ENCODE measurements around the gene GDNF. TPM values are rescaled to one million over a fixed set of nuclear protein-coding genes. Genes with fewer than 3 reads are reported as not detected.

Gene GDNF
- total RNA-seq, 1 donor from 2014 or later = 0.27 TPM

DNA sequence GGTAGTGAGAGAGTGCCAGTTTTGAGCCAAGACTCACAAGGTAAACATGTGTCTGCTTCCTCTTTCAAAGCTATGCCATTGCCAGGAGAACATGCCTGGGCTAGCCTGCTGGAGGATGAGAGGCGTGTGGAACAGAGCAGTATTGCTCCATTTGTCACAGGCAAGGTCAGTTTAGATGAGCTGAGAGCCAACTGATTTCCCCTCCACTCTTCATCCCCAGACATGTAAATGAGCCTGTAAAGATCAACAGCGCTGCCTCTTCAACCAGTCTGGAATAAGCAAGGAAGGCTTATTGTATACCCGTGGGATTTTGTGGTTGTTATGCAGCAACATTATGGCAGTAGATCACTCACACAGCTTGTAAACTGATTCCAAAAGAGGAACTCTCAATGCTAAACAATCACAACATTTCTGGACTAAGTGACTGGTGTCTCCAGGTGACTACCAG is 8.2 kb upstream of the GDNF start:
- Histone ChIP-seq H3K27me3 (ENCODE audit: low read depth) (peaks cover 34% of the 10 kb centered on the region), H3K9me3 (replicated peaks) (no peaks in the 10 kb centered on the region), H3K4me1 (no peaks in the 10 kb centered on the region), H3K27ac (replicated peaks) (no peak overlapping the region), H3K36me3 (no peaks in the 10 kb centered on the region), H3K4me3 (no peak overlapping the region)
- intact Hi-C loops (cut with micrococcal nuclease) = no loop called here
- TF ChIP-seq, protein P1, sequence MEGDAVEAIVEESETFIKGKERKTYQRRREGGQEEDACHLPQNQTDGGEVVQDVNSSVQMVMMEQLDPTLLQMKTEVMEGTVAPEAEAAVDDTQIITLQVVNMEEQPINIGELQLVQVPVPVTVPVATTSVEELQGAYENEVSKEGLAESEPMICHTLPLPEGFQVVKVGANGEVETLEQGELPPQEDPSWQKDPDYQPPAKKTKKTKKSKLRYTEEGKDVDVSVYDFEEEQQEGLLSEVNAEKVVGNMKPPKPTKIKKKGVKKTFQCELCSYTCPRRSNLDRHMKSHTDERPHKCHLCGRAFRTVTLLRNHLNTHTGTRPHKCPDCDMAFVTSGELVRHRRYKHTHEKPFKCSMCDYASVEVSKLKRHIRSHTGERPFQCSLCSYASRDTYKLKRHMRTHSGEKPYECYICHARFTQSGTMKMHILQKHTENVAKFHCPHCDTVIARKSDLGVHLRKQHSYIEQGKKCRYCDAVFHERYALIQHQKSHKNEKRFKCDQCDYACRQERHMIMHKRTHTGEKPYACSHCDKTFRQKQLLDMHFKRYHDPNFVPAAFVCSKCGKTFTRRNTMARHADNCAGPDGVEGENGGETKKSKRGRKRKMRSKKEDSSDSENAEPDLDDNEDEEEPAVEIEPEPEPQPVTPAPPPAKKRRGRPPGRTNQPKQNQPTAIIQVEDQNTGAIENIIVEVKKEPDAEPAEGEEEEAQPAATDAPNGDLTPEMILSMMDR (IDR thresholded peaks at IDR 0.05; ENCODE audit: borderline replicate concordance) = no peak
- DNase-seq = no peak

DNA sequence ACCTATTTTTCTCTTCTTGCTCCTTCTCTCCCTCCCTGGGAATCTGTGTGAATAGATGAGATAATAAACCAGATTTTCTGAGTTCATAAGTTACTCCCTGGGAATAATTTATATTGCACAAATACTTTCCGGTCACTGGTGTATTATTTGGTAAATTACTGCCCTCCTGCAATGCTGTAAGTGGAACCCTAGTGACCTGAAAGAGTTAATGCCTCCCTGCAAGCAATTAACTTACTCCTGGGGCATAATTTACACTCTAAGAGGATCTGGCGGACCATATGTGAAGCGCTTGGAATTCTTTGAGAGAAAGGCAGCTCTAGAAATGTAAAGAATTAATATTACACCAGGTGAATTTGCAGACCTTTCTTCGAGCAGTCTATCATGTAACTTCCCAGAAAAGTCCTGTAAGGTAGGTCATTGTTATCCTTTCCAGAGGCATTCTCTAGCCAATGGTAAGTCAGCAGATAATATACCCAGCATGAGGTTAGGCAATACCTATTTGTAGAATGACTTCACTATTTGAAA is 7.0 kb upstream of the GDNF start:
- H3K4me3 ChIP-seq = no peak overlapping the region
- no peaks in the 10 kb centered on the region for H3K4me1 ChIP-seq
- H3K27me3 ChIP-seq (ENCODE audit: low read depth) = peaks cover 45% of the 10 kb centered on the region
- no peaks in the 10 kb centered on the region for H3K9me3 ChIP-seq (replicated peaks)
- no peaks in the 10 kb centered on the region for H3K36me3 ChIP-seq
- no peak overlapping the region for H3K27ac ChIP-seq (replicated peaks)
- TF ChIP-seq, protein P1 (IDR thresholded peaks at IDR 0.05; ENCODE audit: borderline replicate concordance) = no peak
- intact Hi-C loops (cut with micrococcal nuclease) = no loop called here
- DNase-seq = no peak

DNA sequence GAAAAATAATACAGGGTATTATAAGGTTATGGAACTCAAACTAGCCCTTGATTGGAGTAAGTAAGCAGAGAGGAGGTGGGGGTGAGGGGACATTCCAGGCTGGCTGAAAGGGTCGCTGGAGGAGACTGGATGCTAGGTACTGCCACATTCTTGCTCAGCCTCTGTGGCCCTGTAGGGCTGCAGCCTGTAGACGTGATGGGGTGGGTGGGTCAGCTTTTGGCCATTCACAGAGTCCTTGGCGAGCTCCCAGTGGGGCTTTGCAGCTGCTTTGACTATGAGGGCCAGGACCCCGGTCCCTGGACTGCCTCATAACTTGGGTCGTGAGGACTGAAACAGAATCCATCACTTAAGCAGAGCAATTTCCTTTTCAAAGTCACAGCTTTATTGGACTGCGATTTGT is 4.2 kb upstream of the GDNF start:
- intact Hi-C loops (cut with micrococcal nuclease) = no loop called here
- Histone ChIP-seq H3K36me3 (no peaks in the 10 kb centered on the region), H3K4me3 (no peak overlapping the region), H3K4me1 (peaks cover 19% of the 10 kb centered on the region), H3K27me3 (ENCODE audit: low read depth) (peaks cover 74% of the 10 kb centered on the region), H3K9me3 (replicated peaks) (no peaks in the 10 kb centered on the region), H3K27ac (replicated peaks) (no peak overlapping the region)
- TF ChIP-seq, protein P1 (IDR thresholded peaks at IDR 0.05; ENCODE audit: borderline replicate concordance) = no peak
- DNase-seq = no peak

GRCh38 chr5:37842048-37842447 is 2.2 kb upstream of the GDNF start:
- no peaks in the 10 kb centered on the region for H3K36me3 ChIP-seq
- H3K27me3 ChIP-seq (ENCODE audit: low read depth) = peaks cover 93% of the 10 kb centered on the region
- peaks cover 39% of the 10 kb centered on the region for H3K4me1 ChIP-seq
- no peaks in the 10 kb centered on the region for H3K9me3 ChIP-seq (replicated peaks)
- intact Hi-C loops (cut with micrococcal nuclease) = no loop called here
- no peak for DNase-seq
- no peak overlapping the region for H3K4me3 ChIP-seq
- H3K27ac ChIP-seq (replicated peaks) = no peak overlapping the region
- TF ChIP-seq, protein P1 (IDR thresholded peaks at IDR 0.05; ENCODE audit: borderline replicate concordance) = no peak

GRCh38 chr5:37841203-37841602 is 1.4 kb upstream of the GDNF start:
- Histone ChIP-seq H3K27me3 (ENCODE audit: low read depth) (peaks cover 97% of the 10 kb centered on the region), H3K36me3 (no peaks in the 10 kb centered on the region), H3K4me3 (no peak overlapping the region), H3K4me1 (peaks cover 47% of the 10 kb centered on the region), H3K9me3 (replicated peaks) (no peaks in the 10 kb centered on the region), H3K27ac (replicated peaks) (no peak overlapping the region)
- TF ChIP-seq, protein P1 (IDR thresholded peaks at IDR 0.05; ENCODE audit: borderline replicate concordance) = no peak
- no peak for DNase-seq
- intact Hi-C loops (cut with micrococcal nuclease) = no loop called here

All from left ventricle myocardium inferior (tissue), 1 donor.